Measurements from ENCODE around the gene LTB.

The LTB gene

DNA sequence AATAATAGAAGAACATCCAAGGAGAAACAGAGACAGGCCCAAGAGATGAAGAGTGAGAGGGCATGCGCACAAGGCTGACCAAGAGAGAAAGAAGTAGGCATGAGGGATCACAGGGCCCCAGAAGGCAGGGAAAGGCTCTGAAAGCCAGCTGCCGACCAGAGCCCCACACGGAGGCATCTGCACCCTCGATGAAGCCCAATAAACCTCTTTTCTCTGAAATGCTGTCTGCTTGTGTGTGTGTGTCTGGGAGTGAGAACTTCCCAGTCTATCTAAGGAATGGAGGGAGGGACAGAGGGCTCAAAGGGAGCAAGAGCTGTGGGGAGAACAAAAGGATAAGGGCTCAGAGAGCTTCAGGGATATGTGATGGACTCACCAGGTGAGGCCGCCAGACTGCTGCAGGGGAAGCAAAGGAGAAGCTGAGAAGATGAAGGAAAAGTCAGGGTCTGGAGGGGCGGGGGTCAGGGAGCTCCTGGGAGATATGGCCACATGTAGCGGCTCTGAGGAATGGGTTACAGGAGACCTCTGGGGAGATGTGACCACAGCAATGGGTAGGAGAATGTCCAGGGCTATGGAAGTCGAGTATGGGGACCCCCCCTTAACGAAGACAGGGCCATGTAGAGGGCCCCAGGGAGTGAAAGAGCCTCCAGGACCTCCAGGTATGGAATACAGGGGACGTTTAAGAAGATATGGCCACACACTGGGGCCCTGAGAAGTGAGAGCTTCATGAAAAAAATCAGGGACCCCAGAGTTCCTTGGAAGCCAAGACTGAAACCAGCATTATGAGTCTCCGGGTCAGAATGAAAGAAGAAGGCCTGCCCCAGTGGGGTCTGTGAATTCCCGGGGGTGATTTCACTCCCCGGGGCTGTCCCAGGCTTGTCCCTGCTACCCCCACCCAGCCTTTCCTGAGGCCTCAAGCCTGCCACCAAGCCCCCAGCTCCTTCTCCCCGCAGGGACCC, 7.8 kb downstream of the LTB start:
- ChIA-PET POLR2A (interaction anchor here (1.3 to 1.4 kb wide), 3 partner anchors 8 to 48 kb away, joined by 3 to 4 read pairs (median 3); partner anchors contain the start of gene LTB), CTCF (interaction anchor here (1.0 to 18.7 kb wide), 9 partner anchors 10 to 78 kb away, joined by 3 to 518 read pairs (median 4); partner anchors contain the start of genes ATP6V1G2, LST1 and NCR3)
- Histone ChIP-seq H3K27ac (ENCODE audit: extremely low read depth, low read depth, low read length) (no peak overlapping the region), H3K4me1 (ENCODE audit: control insufficient read depth, insufficient read depth, low read length) (no peaks in the 10 kb centered on the region), H3K36me3 (ENCODE audit: control insufficient read depth in 2 of 2, insufficient read depth in 1 of 2, low read length in 2 of 2) (no peaks in the 10 kb centered on the region), H3K9me3 (ENCODE audit: control insufficient read depth, insufficient read depth, low read depth, low read length) (no peaks in the 10 kb centered on the region), H3K4me3 (ENCODE audit: low read depth, low read length) (no peak overlapping the region)
- TF ChIP-seq ZNF394 (tag by site-specific recombination; IDR thresholded peaks at IDR 0.05; ENCODE audit: borderline replicate concordance) (peak; percentile 19; the same call in 1 of the 2 replicates), SETDB1 (IDR thresholded peaks at IDR 0.05; ENCODE audit: insufficient read length, low read length) (no peak), ZNF311 (tag by site-specific recombination; IDR thresholded peaks at IDR 0.05; ENCODE audit: borderline replicate concordance) (no peak), GLIS2 (tag by site-specific recombination; IDR thresholded peaks at IDR 0.05) (0 out of 2 replicates have a peak, but pooled peaks have one; percentile 9)
- TF ChIP-seq, protein P1, sequence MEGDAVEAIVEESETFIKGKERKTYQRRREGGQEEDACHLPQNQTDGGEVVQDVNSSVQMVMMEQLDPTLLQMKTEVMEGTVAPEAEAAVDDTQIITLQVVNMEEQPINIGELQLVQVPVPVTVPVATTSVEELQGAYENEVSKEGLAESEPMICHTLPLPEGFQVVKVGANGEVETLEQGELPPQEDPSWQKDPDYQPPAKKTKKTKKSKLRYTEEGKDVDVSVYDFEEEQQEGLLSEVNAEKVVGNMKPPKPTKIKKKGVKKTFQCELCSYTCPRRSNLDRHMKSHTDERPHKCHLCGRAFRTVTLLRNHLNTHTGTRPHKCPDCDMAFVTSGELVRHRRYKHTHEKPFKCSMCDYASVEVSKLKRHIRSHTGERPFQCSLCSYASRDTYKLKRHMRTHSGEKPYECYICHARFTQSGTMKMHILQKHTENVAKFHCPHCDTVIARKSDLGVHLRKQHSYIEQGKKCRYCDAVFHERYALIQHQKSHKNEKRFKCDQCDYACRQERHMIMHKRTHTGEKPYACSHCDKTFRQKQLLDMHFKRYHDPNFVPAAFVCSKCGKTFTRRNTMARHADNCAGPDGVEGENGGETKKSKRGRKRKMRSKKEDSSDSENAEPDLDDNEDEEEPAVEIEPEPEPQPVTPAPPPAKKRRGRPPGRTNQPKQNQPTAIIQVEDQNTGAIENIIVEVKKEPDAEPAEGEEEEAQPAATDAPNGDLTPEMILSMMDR (tag by site-specific recombination; IDR thresholded peaks at IDR 0.05): 0 out of 2 replicates have a peak, but pooled peaks have one; percentile 21

DNA sequence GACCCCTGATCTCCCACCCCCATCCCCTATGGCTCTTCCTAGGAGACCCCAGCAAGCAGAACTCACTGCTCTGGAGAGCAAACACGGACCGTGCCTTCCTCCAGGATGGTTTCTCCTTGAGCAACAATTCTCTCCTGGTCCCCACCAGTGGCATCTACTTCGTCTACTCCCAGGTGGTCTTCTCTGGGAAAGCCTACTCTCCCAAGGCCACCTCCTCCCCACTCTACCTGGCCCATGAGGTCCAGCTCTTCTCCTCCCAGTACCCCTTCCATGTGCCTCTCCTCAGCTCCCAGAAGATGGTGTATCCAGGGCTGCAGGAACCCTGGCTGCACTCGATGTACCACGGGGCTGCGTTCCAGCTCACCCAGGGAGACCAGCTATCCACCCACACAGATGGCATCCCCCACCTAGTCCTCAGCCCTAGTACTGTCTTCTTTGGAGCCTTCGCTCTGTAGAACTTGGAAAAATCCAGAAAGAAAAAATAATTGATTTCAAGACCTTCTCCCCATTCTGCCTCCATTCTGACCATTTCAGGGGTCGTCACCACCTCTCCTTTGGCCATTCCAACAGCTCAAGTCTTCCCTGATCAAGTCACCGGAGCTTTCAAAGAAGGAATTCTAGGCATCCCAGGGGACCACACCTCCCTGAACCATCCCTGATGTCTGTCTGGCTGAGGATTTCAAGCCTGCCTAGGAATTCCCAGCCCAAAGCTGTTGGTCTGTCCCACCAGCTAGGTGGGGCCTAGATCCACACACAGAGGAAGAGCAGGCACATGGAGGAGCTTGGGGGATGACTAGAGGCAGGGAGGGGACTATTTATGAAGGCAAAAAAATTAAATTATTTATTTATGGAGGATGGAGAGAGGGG, 8.8 kb downstream of the LTB start:
- Histone ChIP-seq H3K27ac (ENCODE audit: extremely low read depth, low read depth, low read length) (no peak overlapping the region), H3K4me3 (ENCODE audit: low read depth, low read length) (no peak overlapping the region), H3K4me1 (ENCODE audit: control insufficient read depth, insufficient read depth, low read length) (no peaks in the 10 kb centered on the region), H3K9me3 (ENCODE audit: control insufficient read depth, insufficient read depth, low read depth, low read length) (no peaks in the 10 kb centered on the region), H3K36me3 (ENCODE audit: control insufficient read depth in 2 of 2, insufficient read depth in 1 of 2, low read length in 2 of 2) (no peaks in the 10 kb centered on the region)
- no peak for TF ChIP-seq ZNF214 (tag by site-specific recombination; IDR thresholded peaks at IDR 0.05; ENCODE audit: borderline replicate concordance)
- TF ChIP-seq ZFP41 (tag by site-specific recombination; IDR thresholded peaks at IDR 0.05; ENCODE audit: borderline replicate concordance): no peak
- TF ChIP-seq, protein P2, sequence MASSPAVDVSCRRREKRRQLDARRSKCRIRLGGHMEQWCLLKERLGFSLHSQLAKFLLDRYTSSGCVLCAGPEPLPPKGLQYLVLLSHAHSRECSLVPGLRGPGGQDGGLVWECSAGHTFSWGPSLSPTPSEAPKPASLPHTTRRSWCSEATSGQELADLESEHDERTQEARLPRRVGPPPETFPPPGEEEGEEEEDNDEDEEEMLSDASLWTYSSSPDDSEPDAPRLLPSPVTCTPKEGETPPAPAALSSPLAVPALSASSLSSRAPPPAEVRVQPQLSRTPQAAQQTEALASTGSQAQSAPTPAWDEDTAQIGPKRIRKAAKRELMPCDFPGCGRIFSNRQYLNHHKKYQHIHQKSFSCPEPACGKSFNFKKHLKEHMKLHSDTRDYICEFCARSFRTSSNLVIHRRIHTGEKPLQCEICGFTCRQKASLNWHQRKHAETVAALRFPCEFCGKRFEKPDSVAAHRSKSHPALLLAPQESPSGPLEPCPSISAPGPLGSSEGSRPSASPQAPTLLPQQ (tag by site-specific recombination; IDR thresholded peaks at IDR 0.05): no peak
- TF ChIP-seq, protein P3, sequence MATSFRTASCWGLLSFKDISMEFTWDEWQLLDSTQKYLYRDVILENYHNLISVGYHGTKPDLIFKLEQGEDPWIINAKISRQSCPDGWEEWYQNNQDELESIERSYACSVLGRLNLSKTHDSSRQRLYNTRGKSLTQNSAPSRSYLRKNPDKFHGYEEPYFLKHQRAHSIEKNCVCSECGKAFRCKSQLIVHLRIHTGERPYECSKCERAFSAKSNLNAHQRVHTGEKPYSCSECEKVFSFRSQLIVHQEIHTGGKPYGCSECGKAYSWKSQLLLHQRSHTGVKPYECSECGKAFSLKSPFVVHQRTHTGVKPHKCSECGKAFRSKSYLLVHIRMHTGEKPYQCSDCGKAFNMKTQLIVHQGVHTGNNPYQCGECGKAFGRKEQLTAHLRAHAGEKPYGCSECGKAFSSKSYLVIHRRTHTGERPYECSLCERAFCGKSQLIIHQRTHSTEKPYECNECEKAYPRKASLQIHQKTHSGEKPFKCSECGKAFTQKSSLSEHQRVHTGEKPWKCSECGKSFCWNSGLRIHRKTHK (tag by site-specific recombination; IDR thresholded peaks at IDR 0.05): no peak
- TF ChIP-seq SCRT2 (tag by site-specific recombination; IDR thresholded peaks at IDR 0.05): no peak
- ChIA-PET CTCF (interaction anchor here (1.0 to 18.7 kb wide), 5 partner anchors 11 to 79 kb away, joined by 3 to 518 read pairs (median 3); partner anchors contain the start of gene NCR3), POLR2A (interaction anchor here (1.3 to 1.4 kb wide), 2 partner anchors 9 kb away, joined by 3 to 4 read pairs; partner anchors contain the start of gene LTB)

Data from HEK293 (cell line).